Measurements from ENCODE around the gene NUP85.
"Not testable (repeated sequence)": the region's sequence is repeated elsewhere in the genome, so short reads cannot be mapped to it uniquely, and the experiment has no call there.

Gene NUP85, protein sequence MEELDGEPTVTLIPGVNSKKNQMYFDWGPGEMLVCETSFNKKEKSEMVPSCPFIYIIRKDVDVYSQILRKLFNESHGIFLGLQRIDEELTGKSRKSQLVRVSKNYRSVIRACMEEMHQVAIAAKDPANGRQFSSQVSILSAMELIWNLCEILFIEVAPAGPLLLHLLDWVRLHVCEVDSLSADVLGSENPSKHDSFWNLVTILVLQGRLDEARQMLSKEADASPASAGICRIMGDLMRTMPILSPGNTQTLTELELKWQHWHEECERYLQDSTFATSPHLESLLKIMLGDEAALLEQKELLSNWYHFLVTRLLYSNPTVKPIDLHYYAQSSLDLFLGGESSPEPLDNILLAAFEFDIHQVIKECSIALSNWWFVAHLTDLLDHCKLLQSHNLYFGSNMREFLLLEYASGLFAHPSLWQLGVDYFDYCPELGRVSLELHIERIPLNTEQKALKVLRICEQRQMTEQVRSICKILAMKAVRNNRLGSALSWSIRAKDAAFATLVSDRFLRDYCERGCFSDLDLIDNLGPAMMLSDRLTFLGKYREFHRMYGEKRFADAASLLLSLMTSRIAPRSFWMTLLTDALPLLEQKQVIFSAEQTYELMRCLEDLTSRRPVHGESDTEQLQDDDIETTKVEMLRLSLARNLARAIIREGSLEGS

DNA sequence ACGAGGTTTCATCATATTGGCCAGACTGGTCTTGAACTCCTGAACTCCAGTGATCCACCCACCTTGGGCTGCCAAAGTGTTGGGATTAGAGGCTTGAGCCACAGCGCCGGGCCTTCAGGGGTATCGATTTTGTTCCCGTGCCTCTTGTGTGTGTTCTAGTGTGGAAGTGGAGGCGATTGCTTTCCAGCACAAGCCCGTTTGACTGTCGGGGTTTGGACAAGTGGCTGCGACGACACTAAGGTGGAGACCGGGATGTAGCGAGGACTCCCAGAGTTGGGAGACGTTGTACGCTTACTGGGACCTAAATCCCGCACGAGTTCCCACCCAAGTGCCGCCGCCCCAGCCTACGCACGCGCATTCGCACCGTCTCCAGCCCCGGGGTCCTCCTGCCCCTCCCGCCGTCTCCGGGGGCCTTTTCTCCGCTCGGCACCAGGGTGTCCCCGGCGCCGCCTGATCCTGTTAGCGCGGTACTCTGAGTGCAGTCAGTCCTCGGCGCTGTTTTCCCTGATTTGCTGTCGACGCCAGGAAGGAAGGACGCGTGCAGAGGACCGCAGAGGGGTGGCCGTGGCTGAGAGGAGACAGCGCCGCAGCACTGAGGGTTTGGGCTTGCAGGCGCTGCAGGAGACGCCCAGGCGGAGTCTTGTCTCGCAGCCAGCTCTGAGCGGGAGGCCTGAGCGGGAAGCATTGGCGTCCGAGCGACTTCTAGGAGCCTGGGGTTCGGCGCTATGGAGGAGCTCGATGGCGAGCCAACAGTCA, at the start of gene NUP85:
TSS of gene NUP85 (plus strand) at position 643 of the 756 bp plus-strand sequence. CDS start at position 726, 83 bp downstream.
- DNase-seq (ENCODE audit: insufficient read length, low spot score) (peak; percentile 100), FAIRE-seq (peak; percentile 89)

DNA sequence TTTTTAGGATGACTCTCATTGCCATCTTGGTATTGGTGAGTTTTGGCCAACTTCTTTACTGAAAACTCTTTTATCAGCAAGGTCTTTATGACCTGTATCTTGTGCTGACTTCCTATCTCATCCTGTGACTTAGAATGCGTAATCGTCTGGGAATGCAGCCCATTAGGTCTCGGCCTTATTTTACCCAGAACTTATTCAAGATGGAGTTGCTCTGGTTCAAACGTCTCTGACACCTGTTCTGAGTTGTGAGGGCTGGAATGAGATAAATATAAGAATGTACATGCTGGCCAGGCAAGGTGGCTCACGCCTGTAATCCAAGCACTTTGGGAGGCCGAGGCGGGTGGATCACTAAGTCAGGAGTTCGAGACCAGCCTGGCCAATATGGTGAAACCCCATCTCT, 47.0 kb upstream of the NUP85 start:
- not testable (repeated sequence) for FAIRE-seq; DNase-seq (ENCODE audit: insufficient read length, low spot score)

DNA sequence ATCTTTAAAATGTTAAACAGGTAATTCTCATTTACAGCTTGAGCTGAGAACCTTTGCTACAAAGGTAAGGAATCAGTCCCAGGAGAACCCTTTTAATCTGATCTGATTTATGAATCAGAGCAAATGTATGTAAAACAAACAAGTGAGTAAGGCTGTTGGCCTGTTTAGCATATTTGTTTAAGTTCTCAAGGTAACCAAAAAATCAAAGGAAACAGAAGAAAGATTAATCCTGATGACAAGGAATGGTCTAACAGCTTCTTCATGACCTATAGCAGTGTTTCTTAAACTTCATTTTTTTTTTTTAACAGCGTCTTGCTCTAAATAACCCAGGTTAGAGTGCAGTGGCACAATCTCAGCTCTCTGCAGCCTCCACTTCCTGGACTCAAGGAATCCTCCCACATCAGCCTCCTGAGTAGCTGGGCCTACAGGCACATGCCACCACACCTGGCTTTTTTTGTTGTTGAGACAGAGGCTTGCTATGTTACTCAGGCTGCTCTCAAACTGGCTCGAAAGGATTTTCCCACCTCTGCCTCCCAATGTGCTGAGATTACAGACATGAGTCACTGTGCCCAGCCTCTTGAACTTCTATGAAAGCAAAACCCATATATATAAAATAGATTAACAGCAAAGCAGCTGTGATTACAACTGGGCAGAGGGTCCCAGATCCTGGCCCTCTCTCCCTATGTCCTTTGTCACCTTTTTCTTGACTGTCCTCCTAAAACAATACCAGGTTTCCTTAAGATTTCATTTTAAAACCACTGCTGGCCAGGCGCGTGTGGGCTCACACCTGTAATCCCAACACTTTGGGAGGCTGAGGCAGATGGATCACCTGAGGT, 46.1 kb upstream of the NUP85 start:
- no peak for FAIRE-seq

DNA sequence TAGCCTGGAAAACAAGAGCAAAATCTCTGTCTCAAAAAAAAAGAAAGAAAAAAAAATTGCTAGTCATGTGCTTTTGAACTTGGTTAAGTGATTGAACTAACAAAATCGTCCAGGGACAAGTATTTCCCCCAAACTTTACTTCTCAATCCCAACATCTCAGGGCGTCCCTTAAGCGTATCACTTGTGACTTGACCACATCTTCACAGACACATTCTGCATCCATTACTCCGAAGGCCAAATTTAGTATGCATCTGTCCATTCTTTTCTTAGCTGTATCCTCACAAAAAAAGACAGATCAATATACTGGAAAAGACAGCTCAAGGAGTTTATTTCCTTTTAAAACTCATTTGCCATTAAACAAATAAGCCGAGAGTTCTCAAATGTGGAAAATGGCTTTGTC, 45.3 kb upstream of the NUP85 start:
- no peak for FAIRE-seq
- DNase-seq (ENCODE audit: insufficient read length, low spot score), result no peak

More for the DNA sequence above, 46.1 kb upstream of the NUP85 start:
- no peak for DNase-seq (ENCODE audit: insufficient read length, low spot score)

DNA sequence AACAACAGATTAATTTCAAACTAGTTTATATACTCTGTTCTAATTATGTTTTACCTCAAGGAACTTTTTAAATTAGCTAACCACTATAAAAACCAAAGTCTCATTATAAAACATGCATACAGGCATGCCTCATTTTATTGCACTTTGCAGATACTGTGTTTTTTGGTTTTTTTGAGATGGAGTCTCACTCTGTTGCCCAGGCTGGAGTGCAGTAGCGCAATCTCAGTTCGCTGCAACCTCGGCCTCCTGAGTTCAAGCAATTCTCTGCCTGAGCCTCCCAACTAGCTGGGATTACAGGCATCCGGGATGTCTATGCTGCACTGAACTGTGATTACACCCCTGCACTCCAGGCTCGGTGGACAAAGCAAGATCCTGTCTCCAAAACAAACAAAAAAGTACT, 42.4 kb upstream of the NUP85 start:
- DNase-seq (ENCODE audit: insufficient read length, low spot score) (no peak), FAIRE-seq (no peak)

DNA sequence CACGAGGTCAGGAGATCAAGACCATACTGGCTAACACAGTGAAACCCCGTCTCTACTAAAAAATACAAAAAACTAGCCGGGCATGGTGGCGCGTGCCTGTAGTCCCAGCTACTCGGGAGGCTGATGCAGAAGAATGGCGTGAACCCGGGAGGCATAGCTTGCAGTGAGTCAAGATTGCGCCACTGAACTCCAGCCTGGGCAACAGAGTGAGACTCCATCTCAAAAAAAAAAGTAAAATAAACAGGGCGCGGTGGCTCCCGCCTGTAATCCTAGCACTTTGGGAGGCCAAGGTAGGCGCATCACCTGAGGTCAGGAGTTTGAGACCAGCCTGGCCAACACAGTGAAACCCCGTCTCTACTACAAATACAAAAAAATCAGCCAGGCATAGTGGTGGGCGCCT, 40.9 kb upstream of the NUP85 start:
- not testable (repeated sequence) for FAIRE-seq; DNase-seq (ENCODE audit: insufficient read length, low spot score)

DNA sequence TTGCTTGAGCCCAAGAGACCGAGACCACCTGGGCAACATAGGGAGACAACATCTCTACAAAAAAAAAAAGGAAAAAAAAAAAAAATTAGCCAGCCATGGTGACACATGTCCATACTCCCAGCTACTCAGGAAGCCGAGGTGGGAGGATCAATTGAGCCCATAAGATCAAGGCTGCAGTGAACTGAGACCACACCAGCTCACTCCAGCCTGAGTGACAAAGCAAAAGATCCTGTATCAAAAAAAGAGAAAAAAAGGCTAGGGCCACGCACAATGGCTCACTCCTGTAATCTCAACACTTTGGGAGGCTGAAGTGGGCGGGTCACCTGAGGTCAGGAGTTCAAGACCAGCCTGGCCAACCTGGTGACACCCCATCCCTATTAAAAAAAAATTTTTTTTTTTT, 36.5 kb upstream of the NUP85 start:
- no peak for DNase-seq (ENCODE audit: insufficient read length, low spot score)
- no peak for FAIRE-seq

DNA sequence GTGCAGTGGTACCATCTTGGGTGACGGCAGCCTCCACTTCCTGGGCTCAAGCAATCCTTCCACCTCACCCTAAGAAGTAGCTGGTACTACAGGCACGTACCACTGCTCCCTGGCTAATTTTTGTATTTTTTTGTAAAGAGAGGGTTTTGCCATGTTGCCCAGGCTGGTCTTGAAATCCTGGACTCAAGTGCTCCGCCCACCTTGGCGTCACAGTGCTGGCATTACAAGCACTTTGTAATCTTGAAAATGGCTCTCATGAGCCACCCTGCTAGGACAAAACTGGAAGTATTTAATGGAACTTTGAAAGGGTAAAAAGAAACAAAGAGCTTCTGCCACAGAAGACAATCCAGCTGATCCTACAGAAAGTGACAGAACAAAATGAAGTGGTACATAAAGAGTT, 32.0 kb upstream of the NUP85 start:
- FAIRE-seq (no peak), DNase-seq (ENCODE audit: insufficient read length, low spot score) (no peak)

DNA sequence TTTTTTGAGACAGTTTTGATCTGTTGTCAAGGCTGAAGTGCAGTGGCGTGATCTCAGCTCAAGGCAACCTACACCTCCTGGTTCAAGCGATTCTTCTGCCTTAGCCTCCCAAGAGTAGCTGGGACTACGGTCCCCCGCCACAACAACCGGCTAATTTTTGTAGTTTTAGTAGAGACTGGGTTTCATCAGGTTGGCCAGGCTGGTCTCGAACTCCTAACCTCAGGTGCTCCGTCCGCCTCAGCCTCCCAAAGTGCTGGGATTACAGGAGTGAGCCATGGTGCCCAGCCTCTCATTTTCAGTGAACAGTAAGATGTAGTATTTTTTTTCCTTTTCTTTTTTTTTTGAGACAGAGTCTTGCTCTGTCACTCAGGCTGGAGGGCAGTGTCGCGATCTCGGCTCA, 30.5 kb upstream of the NUP85 start:
- FAIRE-seq, result no peak
- no peak for DNase-seq (ENCODE audit: insufficient read length, low spot score)

DNA sequence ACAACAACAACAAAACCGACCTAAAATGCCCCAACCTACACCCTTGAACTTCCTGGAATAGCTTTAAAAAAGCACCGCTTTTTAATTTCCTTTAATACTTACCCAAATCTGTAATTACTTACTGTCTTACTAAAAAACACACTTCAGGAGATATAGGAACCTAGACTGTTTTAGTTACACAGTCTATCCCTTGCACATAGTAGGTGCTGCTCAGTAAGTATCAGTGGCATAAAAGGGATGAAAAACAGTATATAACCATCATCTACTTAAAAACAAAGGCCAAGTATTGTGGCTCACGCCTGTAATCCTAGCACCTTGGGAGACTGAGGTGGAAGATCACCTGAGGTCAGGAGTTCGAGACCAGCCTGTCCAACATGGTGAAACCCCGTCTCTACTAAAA, 28.9 kb upstream of the NUP85 start:
- no peak for DNase-seq (ENCODE audit: insufficient read length, low spot score)
- no peak for FAIRE-seq

DNA sequence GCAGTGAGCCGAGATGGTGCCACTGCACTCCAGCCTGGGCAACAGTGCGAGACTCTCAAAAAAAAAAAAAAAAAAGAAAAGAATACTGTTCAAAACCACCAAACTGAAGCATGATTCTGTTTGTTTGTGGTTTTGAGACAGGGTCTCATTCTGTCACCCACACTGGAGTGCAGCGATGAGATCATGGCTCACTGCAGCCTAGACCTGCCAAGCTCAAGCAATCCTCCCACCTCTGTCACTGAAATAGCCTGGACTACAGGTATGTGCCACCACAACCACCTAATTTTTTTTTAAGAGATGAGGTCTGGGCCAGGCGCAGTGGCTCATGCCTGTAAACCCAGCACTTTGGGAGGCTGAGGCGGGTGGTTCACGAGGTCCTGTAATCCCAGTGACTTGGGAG, 27.0 kb upstream of the NUP85 start:
- FAIRE-seq (no peak), DNase-seq (ENCODE audit: insufficient read length, low spot score) (no peak)

DNA sequence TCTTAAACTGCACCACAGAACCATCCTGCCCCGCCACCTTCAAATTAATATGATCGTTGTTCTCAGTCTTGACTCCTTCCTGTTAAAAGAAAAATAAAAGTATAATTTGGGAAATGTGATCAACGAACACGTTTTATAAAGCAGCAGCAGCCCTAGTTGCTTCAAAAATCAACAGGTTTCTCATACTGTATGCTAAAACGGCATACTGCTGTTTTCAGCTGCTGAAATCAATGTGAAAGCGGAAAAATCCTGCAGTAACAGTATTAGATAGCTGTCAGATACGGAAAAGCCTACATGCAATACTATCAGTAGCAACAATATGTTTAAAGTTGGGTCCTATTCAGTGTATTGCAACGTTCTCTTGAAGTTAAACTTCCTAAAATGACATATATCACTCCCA, 24.4 kb upstream of the NUP85 start:
- no peak for DNase-seq (ENCODE audit: insufficient read length, low spot score)

DNA sequence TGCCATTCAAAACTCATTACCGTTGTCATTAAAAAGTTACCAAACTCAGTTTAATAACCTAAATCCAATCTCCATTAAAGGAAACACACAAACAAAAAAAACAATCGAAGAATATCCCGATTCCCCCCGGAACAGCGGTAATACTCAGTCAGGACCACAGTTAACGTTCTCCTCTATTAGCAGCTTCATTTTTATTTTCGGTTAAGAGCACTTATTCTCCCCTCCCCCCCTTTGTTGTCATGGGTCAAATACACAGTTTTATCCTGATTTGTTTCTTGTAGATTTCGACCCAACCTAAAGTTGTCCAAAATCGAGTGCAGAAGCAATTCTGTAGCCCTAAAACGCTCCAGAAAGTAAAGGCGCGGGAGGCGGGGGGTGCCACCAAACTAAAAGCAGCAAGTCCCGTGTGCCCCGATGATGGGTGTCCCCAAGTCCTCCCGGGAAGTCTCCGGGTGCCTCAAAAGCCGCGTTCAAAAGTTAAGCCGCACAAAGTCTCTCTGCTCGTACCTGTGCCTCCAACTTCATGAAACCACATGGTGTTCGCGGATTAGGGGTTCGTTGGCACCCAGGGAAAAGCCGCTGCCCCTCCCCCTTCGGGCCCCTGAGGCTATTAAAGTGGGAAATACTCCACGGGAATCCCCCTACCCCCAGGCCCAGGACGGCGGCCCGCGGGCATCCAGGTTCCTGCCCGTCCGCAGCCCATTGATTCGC, 23.7 kb upstream of the NUP85 start:
- FAIRE-seq (no peak), DNase-seq (ENCODE audit: insufficient read length, low spot score) (no peak)

More for the DNA sequence above, 24.4 kb upstream of the NUP85 start:
- no peak for FAIRE-seq

DNA sequence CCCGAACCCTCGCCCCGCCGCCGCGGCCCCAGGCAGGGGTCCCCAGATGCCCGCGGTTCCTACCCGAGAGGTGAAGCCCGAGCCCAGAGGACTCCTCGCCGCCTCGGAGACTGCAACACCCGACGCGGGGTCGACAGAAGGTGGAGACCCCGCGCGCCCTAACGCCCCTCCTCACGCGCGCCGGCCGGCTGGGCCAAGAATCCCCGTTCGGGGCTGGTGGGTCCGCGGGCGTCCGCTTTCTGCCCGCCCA, 23.2 kb upstream of the NUP85 start:
- FAIRE-seq, result no peak
- no peak for DNase-seq (ENCODE audit: insufficient read length, low spot score)

DNA sequence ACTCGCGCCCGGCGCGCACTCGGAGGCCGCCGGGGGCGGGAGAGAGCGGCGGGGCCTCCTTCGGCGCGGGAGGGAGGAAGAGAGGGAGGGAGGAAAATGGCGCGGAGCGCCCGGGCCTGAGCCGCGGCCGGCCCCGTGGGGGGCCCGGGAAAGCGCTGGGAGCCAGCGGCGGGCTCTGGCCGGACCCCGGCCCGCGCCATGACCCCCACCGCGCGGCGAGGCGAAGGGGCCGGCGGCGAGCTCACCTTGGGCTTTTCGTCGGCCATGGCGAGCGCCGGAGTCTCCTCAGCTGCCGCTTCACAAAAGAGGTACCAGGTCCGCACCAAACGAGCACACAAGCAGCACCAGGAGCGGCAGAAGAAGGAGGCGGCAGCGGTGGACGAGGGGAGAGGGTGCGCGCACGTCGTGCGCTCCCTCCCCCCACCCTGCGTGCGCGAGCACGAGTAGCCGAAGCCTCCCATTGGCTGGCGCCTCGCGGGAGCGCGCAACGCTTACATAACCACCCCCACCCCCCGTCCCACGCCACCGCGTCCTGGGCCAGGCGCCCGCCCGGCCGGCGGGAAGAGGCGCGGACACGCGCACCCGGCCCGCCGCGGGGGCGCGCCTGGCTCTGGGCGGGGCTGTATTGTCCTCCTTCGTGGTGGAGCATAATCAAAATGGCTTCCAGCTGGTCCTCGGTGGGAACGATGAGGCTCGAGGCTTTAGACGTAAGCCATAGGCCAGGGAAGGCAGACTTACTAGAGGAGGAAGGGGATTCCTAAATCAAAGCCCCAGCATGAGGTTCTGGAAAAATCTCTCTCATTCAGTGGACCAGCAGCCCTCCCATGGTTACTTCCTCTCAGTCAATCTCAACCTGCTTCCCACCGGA, 22.7 kb upstream of the NUP85 start, which contains the start of gene SUMO2:
TSS of gene SUMO2 (minus strand) at position 391 of the 868 bp plus-strand sequence. CDS start at position 266, 125 bp downstream.
- FAIRE-seq (peak; percentile 98), DNase-seq (ENCODE audit: insufficient read length, low spot score) (peak; percentile 99)

DNA sequence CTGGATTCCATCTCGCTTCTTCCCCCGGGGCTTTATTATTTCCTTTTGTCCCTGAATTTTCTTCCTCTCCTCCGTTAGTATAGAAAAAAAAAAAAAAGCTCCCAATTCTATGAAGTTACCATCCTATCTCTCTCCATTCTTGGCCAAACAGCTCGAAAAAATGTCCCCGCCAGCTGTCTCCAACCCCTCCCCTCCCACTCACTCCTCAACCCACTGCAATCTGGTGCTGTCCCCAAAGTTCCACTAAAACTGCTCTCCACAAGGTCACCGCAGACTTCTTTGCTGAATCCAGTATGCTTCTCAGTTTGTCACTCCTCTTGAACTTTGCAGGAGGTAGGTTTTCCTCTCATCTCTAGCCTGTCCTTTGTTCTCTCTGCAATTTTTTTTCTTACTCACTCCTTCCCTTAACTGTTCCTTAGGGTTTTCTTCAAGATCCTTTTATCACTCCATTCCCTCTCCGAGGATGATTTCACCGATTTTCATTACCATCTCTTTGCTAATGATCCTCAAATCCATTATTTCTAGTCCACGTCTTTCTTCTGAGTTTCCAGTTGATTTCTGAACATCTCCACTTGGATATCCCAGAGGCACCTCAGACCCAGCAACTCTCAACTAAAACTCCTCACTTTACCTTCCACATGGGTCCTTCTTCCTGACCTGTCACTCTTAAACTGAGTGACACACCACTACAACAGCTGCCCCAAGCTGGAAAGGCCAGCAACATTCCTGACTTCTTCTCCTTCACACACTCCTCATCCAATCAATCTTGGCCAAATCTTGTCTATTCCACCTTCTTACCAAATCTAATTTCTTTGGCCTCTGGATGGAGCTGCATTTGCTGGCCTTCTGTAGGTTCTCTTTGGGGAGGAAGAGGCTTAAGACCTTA, 21.2 kb upstream of the NUP85 start:
- no peak for DNase-seq (ENCODE audit: insufficient read length, low spot score)
- FAIRE-seq, result no peak

DNA sequence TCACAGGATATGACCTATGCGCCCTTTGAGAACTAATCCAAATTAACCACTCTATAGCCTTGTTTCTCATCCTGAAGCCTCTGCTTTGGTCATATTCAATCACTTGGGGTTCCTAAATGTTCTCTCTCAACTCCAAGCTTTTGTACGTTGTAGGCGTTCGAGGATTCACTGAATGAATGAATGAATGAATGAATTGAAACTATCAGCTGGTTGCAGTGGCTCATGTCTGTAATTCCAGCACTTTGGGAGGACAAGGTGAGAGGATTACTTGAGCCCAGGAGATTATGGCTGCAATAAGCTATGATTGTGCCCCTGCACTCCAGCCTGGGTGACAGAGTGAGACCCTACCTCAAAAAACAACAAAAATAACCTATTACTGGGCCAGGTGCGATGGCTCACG, 16.9 kb upstream of the NUP85 start:
- no peak for FAIRE-seq
- DNase-seq (ENCODE audit: insufficient read length, low spot score), result no peak

DNA sequence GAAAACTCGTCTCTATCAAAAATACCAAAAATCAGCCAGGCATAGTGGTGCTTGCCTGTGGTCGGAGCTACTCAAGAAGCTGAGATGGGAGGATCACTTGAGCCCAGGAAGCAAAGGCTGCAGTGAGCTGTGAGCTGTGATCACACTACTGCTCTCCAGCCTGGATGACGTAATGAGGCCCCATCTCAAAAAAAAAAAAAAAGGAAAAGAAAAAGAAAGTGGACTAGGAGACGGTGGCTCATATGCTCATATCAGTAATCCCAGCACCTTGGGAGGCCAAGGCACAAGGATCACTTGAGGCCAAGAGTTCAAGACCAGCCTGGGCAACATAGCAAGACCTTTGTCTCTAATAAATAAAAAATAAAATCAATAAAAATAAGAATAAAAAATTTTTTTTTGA, 13.9 kb upstream of the NUP85 start:
- no peak for FAIRE-seq
- no peak for DNase-seq (ENCODE audit: insufficient read length, low spot score)

Data from HTR-8/SVneo (cell line).